Activated CD8-positive, alpha-beta memory T cell treated with anti-CD3 and anti-CD28 coated beads for 36 hours (primary cell): Measurements from ENCODE around the gene UCN. TPM values are rescaled to one million over a fixed set of nuclear protein-coding genes. Genes with fewer than 3 reads are reported as not detected.
"Not testable (repeated sequence)": the region's sequence is repeated elsewhere in the genome, so short reads cannot be mapped to it uniquely, and the experiment has no call there.

Experiments
- CTCF ChIA-PET: fragments of 350-600 bp; sonication (Branson Sonifier 250); formaldehyde crosslinking; loops from one replicate; lab custom pipeline; 2021; ENCODE audit warnings: antibody characterized with exemption; lab: Charles Lee
- POLR2A ChIA-PET: fragments of 350-600 bp; sonication (Branson Sonifier 250); formaldehyde crosslinking; loops from one replicate; lab custom pipeline; 2021; ENCODE audit warnings: antibody characterized with exemption; lab: Charles Lee
- total RNA-seq, 2 experiments: library from RNA; stranded (reverse); gene quantifications; one replicate each; pipeline ENCODE4 v1.2.3, GENCODE V29; 2021

UCN gene
- total RNA-seq, 2 experiments from 2014 or later, result 1.0 to 1.1 TPM

DNA sequence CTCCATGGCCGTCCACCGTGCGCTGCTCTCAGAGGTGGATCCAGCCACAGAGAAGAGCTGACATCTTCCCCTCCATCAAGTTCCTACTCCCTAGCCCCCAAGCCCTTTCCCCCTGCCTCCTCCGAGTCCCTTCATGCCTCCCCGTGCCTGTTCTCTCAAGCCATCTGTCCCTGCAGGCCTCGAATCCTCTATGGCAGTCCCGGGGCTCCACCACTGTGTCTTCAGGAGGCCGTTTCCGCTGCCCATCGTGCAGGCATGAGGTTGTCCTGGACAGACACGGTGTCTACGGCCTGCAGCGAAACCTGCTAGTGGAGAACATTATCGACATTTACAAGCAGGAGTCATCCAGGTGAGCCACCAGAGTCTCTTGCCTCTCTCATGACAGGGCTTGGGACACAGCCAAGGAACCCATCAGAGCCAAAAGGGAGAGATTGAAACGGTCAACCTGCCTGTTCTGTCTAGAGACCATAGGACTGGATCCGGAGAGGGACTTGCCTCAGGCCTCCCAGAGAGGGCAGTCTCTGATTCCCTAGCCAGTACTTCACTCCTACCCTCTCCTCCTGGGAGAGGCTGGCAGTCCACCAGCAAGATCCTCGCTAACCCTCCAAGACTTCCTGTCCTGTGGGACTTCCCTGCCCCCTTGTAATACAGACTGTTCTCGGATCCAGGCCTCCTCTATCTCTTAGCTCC lies 9.7 kb downstream of the UCN start:
- ChIA-PET CTCF (no interaction called here), POLR2A (no interaction called here)

DNA sequence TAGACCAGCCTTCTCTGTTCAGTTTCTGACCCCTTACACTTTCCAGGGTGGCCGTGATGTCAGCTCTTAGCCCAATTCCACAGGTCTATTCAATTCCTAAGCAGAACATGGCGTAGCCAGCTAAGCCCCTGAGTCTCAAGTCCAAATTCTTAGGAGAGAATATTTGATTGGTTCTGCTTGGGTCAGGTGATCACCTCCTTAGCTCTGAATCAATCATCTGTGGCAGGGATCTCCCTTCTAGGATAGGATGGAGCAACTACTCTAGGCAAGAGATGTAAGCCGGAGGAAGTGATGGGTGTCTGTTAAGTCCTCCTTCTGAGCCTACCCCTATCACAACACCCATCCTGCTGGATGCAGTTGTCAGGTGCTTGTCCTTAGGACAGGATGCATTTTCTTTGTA lies 11.1 kb downstream of the UCN start:
- CTCF ChIA-PET, result no interaction called here
- POLR2A ChIA-PET, result no interaction called here

DNA sequence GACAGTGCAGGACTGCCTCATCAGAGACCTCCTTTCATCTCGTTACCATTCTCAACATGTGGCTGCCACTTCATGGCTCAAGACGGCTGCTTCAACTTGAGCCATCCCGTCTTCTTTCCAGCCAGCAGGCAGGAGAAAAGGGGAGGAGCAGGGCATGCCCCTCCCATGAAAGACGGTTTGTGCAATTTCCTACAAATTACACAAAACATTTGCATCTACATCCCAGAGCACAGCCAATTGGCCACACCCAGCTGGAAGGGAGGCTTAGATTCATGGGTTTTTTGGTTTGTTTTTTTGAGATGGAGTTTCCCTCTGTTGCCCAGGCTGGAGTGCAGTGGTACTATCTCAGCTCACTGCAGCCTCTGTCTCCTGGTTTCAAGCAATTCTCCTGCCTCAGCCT lies 11.8 kb downstream of the UCN start:
- CTCF ChIA-PET, result no interaction called here
- POLR2A ChIA-PET, result no interaction called here

GRCh38 chr2:27294928-27295327 lies 13.3 kb downstream of the UCN start:
- ChIA-PET POLR2A (no interaction called here), CTCF (no interaction called here)

DNA sequence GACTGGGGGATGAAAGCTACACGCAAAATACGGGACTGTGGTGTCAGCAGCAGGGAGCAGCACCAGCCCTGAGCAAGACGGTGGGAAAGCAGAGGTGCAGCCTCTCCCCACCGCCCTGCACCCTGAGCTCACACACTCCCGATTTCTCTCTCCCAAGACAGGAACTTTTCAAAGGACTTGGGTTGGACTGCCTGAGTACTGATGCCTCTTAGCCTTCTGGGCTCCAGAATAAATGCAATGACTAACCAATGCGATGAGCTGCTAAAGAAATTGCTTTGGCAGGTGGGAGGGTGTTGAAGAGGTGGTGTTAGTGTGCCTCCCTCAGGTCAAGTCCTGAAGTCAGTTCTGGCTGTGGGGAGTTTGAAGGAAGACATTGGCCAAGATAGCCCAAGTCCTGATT lies 16.4 kb downstream of the UCN start:
- POLR2A ChIA-PET, result no interaction called here
- CTCF ChIA-PET, result interaction anchor here (1.4 to 2.5 kb wide), 2 partner anchors 11 to 12 kb away, joined by 4 to 12 read pairs; no protein-coding TSS in a partner anchor

DNA sequence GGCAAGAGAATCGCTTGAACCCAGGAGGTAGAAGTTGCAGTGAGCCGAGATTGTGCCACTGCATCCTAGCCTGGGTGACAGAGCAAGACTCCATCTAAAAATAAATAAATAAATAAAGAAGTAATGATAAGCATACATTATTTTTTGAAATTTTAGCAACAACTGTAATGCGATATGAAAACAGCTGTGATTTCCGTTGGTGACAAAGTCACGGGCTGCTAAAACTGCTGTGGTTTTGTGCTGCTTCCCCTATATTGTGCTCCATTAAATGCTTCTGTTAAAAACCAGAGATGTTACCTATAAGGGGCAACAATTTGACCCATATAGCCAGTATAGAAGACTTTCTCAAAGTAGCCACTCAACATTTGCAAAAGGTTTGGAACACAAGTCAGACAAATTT lies 17.7 kb downstream of the UCN start:
- ChIA-PET CTCF (interaction anchor here (1.5 kb wide), 1 partner anchor 13 kb away, joined by 4 read pairs; no protein-coding TSS in a partner anchor), POLR2A (no interaction called here)

- POLR2A ChIA-PET, result no interaction called here
- CTCF ChIA-PET, result interaction anchor here (1.6 kb wide), 1 partner anchor 81 kb away, joined by 4 read pairs; the partner anchor contains the start of gene EIF2B4
These were observed 19.6 kb downstream of the UCN start for GRCh38 chr2:27288610-27289009.

- POLR2A ChIA-PET, result interaction anchor here (0.6 kb wide), 1 partner anchor 170 kb away, joined by 3 read pairs; no protein-coding TSS in a partner anchor
- CTCF ChIA-PET, result no interaction called here
These were observed 22.8 kb downstream of the UCN start for GRCh38 chr2:27285481-27285880.

DNA sequence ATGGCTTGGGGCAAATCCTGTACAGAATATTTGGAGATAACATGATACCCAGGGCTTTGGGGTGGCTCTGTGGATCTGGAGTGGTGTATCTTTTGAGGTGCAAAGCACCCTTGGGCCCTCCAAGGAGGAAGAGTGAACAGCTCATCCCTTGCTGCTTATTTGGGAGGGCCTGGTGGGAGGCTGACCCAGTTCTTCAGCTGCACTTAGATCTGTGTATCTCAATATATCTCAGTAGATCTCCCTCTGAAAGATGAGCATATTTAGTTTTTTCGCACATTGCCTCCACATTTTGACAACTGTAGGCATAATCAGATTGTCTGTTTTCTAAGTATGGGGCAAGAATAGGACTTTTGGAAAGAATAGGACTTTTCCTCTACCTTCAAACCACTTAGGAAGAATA lies 23.2 kb downstream of the UCN start:
- ChIA-PET CTCF (interaction anchor here (0.8 to 1.2 kb wide), 2 partner anchors 20 to 323 kb away, joined by 3 read pairs; no protein-coding TSS in a partner anchor), POLR2A (no interaction called here)

DNA sequence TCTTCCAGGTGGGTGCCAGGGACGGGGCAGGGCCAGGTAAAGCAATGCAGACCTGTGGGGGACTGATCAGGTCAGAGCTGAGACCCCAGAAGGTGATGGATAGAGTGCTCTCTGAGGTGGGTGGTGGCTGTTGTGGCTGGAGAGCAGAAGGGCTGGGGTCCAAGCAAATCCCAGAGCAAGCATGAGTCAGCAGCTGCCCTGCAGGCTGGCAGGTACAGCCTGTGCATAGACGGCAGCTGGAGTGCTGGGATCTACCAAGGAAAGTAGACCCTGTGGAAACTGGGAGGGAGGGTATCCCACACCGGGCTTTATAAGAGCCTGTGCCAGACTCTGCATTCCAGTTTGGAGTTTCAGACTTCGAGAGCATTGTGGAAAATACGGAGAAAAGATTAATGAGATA lies 25.4 kb downstream of the UCN start:
- ChIA-PET CTCF (interaction anchor here (0.7 to 5.2 kb wide), 6 partner anchors 17 to 184 kb away, joined by 3 to 38 read pairs (median 5); partner anchors contain the start of gene SLC30A3), POLR2A (no interaction called here)

GRCh38 chr2:27281855-27282559 lies 26.2 kb downstream of the UCN start, which contains the start of gene TRIM54:
TSS of gene TRIM54 (plus strand) at chr2:27282429. CDS start at chr2:27282732, 303 bp downstream.
- POLR2A ChIA-PET, result no interaction called here

DNA sequence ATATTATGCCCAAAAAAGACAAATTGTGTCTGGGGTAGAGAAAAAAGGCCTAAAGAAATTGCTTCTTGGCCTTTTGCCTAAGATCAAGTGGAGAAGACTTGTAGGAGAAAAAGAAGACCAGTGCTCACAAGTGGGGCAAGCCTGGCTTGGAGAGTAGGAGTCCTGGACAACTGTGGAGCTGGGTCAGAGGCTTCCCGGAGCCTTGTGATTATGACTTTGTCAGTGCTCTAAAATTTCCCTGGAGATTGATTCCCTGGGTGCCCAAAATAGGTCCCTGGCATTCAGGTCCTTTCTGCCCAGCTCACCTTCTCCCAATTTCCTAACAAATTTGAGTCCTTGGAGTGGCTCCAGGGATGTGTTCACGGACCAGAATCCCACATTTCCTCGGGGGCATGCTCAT lies 26.8 kb downstream of the UCN start:
- ChIA-PET POLR2A (no interaction called here), CTCF (interaction anchor here (1.3 to 5.2 kb wide), 5 partner anchors 16 to 320 kb away, joined by 3 to 38 read pairs (median 6); partner anchors contain the start of gene SLC30A3)

More at GRCh38 chr2:27281855-27282559, 26.2 kb downstream of the UCN start, which contains the start of gene TRIM54:
- CTCF ChIA-PET, result interaction anchor here (1.3 to 5.2 kb wide), 6 partner anchors 17 to 320 kb away, joined by 3 to 38 read pairs (median 6); partner anchors contain the start of gene SLC30A3

DNA sequence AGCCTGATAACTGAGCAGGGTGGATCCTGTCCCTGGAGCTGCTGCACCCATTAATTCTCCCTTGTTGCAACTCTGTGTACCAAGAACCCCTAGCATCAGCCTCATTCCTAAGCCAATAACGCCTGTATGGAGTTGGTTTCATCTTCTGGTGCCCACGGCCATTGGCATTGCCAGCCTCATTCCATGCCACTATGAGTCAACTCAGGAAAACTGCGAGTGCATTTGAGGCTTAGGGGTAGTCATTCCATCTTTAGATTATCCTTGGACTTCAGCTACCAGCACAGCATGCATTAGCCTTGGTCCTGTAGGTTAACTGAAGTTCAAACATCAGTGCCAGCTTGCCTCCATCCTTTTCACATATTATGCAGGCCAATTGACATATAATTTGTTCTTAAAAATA lies 27.4 kb downstream of the UCN start:
- ChIA-PET POLR2A (no interaction called here), CTCF (interaction anchor here (1.0 to 5.2 kb wide), 8 partner anchors 11 to 319 kb away, joined by 3 to 38 read pairs (median 6); partner anchors contain the start of gene SLC30A3)

- CTCF ChIA-PET, result interaction anchor here (0.7 kb wide), 2 partner anchors 55 to 251 kb away, joined by 3 read pairs; no protein-coding TSS in a partner anchor
- POLR2A ChIA-PET, result no interaction called here
These were observed 30.2 kb downstream of the UCN start for GRCh38 chr2:27278010-27278409.

DNA sequence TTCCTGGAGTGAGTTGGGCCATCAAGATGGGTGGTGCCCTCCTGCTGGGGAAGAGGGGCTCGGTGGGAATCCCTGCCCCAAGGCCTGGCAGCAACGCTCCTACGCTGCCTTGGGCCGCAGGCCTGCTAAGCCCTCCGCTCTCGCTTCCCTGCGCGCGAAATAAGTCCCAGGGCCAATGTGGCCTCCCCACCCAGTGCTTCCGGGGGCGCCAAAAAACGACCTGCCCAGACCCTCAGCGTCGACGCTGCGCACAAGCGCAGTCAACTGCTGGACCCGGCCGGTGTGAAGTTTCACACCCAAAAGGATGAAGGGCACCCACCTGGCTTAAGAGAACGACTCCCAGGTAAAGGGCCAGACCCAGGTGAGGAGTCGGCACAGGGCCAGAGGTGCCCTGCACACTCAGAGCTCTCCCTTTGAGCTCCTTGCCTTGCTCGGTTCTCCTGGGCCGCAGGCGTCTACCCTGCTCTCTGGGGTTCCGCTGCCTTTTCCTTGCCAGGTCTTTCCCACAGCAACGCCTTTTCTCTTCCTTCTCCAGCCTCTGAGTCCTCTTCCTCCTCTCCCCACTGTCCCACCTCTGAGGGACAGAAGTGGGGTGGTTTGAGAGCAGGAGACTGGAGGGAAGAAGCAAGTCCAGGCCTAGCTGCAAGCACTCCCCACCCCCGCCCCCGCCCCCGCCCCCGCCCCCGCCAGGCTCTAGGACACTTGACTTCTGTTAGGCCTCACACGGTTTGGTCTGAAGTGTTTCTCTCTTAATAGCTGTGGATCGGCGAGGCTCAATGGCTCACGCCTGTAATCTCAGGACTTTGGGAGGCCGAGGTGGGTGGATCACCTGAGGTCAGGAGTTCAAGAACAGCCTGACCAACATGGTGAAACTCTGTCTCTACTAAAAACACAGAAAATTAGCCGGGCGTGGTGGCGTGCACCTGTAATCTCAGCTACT lies 32.8 kb downstream of the UCN start, which contains the start of gene DNAJC5G:
Gene DNAJC5G, plus strand, starts transcription at position 223 of the 940 bp plus-strand sequence. CDS start 1,296 bp downstream, outside the sequence.
- CTCF ChIA-PET, result no interaction called here
- POLR2A ChIA-PET, result no interaction called here

DNA sequence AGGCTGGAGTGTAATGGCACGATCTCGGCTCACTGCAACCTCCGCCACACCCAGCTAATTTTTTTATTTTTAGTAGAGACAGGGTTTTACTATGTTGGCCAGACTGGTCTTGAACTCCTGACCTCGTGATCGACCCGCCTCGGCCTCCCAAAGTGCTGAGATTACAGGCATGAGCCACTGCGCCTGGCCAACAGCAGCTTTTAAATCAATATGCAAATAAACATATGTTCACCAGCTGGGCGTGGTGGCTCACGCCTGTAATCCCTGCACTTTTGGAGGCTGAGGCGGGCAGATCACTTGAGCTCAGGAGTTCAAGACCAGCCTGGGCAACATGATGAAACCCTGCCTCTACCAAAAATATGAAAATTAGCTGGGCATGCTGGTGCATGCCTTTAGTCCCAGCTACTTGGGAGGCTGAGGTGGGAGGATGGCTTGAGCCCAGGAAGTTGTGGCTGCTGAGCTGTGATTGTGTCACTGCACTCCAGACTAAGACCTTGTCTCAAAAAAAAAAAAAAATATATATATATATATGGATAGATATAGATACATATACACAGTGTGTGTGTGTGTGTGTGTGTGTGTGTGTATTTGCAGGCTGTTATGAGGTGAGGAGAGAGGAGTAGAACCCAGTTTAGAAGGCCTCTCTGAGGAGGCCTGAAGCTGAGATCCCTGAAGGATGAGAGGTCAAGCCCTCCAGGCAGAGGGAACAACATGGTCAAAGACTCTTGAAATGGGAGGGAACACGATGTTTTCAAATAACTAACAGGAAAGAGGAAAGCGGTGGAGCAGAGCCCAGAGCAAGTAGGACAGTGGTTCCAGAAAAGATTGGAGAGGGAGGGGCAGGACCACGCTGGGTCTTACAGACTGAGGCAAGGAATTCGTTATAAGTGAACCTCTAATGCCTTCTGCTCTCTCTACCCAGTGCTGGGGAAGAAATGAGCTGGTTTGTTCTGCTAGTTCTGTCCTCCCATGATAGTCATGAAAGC lies 35.4 kb downstream of the UCN start:
- POLR2A ChIA-PET, result not testable (repeated sequence)
- CTCF ChIA-PET, result interaction anchor here (0.6 to 1.4 kb wide), 5 partner anchors 8 to 87 kb away, joined by 3 to 6 read pairs (median 3); no protein-coding TSS in a partner anchor

GRCh38 chr2:27271631-27272340 lies 36.5 kb downstream of the UCN start:
- ChIA-PET POLR2A (no interaction called here), CTCF (interaction anchor here (0.6 to 0.7 kb wide), 3 partner anchors 14 to 86 kb away, joined by 3 to 5 read pairs (median 3); no protein-coding TSS in a partner anchor)
